GM13976 (cell line): ENCODE data around the gene STX7.
"Not testable (repeated sequence)": the region's sequence is repeated elsewhere in the genome, so short reads cannot be mapped to it uniquely, and the experiment has no call there.

Experiments
- DNase-seq: peaks from one replicate; pipeline ENCODE4 v3.0.0; 2012; ENCODE audit warnings: low spot score
- in situ Hi-C: fragments of 300-500 bp; cut with MboI; formaldehyde crosslinking; loops from one replicate; pipeline ENCODE4 v1.12.0; 2022; ENCODE audit warnings: low sequenced_read_pairs, mixed read lengths, inconsistent platforms; ENCODE audit not compliant: unreplicated experiment
- TF ChIP-seq, protein P1 (sequence below): IDR thresholded peaks from 2 replicates; pipeline ENCODE4 v1.5.1; 2012; ENCODE audit warnings: borderline replicate concordance, mild to moderate bottlenecking; ENCODE audit not compliant: insufficient read depth; ENCODE audit errors: extremely low read depth, missing control alignments, control extremely low read depth

STX7 gene, protein sequence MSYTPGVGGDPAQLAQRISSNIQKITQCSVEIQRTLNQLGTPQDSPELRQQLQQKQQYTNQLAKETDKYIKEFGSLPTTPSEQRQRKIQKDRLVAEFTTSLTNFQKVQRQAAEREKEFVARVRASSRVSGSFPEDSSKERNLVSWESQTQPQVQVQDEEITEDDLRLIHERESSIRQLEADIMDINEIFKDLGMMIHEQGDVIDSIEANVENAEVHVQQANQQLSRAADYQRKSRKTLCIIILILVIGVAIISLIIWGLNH

DNA sequence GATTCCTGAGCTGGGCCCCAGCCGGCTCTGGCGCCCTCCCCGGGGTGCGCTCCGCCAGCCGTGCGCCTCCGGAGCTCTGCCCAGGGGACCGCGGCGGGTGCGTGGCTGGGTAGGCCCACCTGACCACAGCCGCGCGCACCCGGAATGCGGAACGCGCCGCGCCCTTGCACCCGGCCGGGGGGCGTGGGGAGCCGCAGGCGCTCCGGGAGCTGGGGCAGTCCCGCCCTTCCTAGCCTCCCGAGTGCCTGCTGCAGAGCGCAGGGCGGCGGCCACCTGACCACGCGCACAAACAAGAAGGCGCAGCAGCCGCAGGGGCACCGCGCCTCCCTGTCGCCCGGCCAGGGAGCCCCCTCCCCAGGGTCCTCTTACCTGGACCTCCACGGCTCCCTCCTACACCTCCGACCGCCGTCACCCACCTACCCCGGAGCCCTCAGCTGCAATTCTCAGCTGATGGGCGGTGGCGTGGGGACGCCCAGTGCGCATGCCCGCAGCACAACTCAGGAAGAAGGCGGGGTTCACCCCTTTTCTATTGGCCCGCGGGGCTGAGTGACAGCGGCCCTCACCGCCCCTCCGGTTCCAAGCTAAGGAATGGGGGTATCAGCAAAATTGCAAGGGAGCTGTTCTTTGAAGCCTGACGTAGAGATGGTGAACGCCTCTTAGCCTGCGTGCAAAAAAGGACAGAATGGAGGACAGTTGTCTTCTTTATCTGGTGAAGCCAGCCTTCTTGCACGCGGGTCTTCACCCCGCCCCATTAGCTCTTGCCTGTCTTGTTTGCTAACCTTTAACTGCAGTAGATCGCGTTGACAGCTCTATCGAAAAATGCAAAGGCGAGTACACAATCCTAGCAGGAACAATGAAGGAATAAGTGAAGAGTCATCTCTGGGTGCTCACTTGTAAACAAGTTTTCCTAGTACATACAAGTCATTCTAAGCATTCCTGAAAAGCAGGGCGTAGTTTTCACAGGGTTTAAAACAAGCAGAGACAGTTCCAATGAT, at the start of gene STX7:
TSS of gene STX7 (minus strand) at position 479 of the 995 bp plus-strand sequence. CDS start 9,586 bp downstream, outside the sequence.
- in situ Hi-C loops = no loop called here
- DNase-seq = peak; percentile 88
- TF ChIP-seq, protein P1, sequence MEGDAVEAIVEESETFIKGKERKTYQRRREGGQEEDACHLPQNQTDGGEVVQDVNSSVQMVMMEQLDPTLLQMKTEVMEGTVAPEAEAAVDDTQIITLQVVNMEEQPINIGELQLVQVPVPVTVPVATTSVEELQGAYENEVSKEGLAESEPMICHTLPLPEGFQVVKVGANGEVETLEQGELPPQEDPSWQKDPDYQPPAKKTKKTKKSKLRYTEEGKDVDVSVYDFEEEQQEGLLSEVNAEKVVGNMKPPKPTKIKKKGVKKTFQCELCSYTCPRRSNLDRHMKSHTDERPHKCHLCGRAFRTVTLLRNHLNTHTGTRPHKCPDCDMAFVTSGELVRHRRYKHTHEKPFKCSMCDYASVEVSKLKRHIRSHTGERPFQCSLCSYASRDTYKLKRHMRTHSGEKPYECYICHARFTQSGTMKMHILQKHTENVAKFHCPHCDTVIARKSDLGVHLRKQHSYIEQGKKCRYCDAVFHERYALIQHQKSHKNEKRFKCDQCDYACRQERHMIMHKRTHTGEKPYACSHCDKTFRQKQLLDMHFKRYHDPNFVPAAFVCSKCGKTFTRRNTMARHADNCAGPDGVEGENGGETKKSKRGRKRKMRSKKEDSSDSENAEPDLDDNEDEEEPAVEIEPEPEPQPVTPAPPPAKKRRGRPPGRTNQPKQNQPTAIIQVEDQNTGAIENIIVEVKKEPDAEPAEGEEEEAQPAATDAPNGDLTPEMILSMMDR = peak; percentile 9

DNA sequence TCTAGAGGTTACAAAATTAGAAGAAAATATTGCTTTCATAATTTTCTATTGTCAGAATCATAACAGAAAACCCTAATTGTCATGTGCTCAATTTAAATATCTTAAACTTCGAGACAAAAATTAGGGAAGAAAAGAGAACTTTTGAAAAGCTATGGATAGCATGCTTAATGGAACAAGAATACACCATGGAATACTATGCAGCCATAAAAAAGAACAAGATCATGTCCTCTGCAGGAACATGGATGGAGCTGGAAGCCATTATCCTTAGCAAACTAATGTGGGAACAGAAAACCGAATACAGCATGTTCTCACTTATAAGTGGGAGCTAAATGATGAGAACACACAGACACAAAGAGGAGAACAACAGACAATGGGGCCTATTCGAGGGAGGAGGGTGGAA, 47.2 kb upstream of the STX7 start:
- DNase-seq, in situ Hi-C loops: not testable (repeated sequence)

DNA sequence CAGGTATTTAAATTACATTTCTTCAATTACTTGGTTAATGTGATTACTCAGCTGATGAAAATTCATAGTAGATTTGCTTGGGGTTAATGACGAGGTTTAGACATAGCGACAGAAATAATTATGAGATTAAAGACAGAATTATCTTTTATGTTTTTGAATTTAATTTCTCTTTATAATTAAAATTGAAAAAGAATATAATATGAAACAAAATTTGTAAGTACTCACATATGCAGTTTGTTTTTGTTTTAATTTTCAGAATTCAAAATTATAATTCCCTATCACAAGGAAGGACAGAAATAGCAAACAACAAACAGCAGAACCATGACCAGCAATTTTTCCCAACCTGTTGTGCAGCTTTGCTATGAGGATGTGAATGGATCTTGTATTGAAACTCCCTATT, 39.5 kb upstream of the STX7 start, which contains the start of gene TAAR8:
TSS of gene TAAR8 (plus strand) at position 301 of the 400 bp plus-strand sequence. CDS start at position 322, 21 bp downstream.
- in situ Hi-C loops = no loop called here
- TF ChIP-seq, protein P1 = no peak
- no peak for DNase-seq

DNA sequence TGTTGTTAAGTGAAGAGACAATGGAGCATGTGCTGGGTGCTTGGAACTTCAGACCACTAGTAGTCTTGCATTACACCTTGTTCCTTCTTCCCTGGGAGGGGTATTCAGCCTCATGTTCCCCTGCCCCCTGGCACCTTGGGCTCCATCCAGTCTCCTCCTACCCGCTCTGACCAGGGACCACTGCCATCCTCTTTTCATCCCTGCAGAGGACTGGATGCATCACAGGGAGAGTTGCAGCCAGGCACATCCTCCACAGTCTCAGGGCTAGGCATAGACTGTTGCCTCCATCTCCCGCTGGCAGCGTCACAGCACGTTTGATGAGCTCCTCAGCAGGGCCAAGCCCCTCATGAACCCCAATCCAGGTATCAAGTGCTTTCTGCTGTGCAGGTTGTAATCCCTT, 38.3 kb upstream of the STX7 start:
- no peak for DNase-seq
- in situ Hi-C loops = no loop called here
- TF ChIP-seq, protein P1 = no peak

DNA sequence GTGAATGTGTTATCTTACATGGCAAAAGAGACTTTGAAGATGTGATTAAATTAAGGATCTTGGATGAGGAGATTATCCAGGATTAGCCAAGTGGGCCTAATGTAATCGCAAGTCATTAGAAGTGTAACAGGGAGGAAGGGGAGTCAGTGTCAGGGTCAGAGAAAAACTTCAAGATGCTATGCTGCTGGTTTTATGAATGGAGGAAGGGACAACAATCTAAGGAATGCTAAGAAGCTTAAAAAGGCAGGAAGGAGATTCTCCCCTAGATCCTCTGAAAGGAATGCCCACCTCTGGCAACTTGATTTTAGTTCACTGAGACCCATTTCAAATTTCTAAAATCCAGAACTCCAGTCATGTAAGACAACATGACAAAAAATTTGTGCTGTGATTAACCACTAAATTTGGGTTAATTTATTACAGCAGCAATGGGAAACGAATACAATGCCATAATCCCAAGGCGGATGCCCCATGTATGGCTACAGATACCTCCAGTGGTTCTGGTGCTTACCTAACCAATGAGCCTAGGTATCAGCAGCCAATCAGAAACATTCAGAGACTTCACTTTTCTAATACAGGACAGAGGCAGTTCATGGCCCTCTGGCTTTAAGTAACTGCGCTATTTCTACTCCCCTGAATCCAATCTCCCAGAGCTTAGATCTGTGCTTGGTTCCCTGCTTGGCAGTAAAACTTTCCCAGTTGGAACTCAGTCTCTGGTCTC, 36.0 kb upstream of the STX7 start:
- in situ Hi-C loops = no loop called here
- DNase-seq = no peak
- TF ChIP-seq, protein P1 = no peak

DNA sequence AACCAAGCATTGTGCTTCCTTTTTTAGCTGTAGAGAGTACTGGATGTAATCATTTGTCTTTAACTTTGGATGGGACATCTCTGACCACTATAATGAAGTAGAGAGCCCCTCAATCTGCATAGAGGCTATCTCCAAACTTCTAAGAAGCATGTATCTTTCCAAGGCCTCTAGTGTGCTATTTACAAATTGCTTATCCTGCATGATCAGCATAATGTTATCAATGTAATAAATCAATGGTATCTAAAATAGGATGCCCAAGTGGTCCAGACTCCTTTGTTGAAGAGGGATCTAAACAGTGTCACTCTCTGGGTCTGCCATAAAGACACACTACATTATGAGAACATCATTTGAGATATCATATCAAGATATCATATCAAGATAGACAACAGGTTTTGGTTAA, 31.9 kb upstream of the STX7 start:
- in situ Hi-C loops = no loop called here
- no peak for DNase-seq
- TF ChIP-seq, protein P1 = no peak

DNA sequence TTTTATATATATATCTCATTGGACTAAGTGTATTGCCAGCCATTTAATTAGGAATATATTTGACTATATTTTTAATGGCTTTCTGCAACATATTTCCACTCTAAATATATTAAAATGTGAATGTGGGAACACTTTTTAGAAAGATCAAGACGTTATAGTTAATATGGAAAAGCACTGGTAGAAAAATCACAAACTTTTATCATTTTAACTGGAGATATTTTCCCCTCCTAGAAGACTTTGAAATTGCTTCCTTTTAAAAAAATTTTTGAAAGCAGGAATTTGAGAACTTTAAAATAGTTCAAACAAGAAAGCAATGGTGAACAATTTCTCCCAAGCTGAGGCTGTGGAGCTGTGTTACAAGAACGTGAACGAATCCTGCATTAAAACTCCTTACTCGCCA, 25.1 kb upstream of the STX7 start, which contains the start of gene TAAR9:
TSS of gene TAAR9 (plus strand) at position 301 of the 400 bp plus-strand sequence. CDS start at position 314, 13 bp downstream.
- no peak for DNase-seq
- TF ChIP-seq, protein P1 = no peak
- in situ Hi-C loops = no loop called here
